IPS-18c (cell line): ENCODE data around the gene RGMB.

ENCODE experiments used
- H3K4me3 ChIP-seq: 2 replicates; pipeline ENCODE4 v1.7.0; 2013; ENCODE audit warnings: low read depth, mild to moderate bottlenecking, low read length, moderate library complexity; ENCODE audit not compliant: insufficient read depth
- H3K9me3 ChIP-seq: one replicate; pipeline ENCODE4 v1.6.1; 2013; ENCODE audit warnings: mild to moderate bottlenecking, low read length, moderate library complexity; ENCODE audit not compliant: control insufficient read depth, insufficient read depth

Gene RGMB

DNA sequence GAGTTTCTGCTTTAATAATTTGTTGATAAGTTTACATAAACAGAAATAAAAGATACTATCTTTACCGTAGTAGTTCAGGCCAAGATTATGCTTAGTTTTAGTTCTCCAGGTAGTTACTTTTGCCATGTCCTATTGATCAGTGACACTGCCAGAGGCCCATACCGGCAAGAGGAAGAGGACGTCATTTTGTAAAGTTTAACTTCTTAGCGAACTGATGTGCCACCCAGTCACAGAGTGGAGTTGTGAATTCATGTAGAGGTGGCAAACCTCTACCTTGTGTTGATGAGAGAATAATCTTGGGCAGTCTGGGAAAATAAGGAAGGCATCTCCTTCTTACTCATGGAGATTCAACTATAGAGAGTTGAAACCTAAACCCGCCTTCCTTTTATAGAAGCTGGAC lies 21.8 kb downstream of the RGMB start:
- H3K4me3 ChIP-seq, result no peak overlapping the region
- H3K9me3 ChIP-seq, result no peaks in the 10 kb centered on the region

DNA sequence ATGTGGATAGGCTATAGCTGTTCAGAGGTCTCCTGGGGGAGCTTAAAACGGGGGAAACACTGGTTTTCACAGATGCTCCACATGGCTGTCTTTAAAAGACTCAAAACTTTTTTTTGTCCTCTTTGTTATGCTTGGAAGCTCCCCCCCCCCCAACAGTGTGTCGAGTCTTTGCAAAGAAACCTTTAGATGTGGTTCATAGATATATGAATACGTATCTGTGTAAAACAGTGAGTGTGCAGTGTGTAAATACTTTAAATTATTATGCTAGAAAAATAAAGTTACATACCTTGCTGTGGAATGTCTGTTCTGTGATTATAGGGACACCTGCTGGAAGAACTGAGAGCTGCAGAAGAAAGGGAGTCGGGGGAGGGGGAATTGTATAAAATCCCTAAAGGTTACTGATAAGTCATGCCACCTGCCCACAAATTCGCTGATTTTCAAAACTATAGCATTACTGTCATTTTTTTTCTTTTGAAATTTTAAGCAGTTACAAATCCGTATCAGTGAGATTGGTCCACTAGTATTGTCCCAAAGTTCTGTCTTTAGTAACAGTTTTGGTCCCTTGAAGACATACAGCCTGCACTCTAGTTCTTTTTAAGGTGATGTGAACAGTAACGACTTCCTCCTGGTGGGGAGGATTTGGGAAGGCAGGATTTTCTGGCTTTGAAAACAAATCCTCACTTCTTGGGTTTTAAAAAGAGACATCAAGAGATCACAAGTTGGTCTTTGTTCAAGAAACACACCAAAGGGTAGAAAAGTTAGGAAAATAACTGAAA lies 22.9 kb downstream of the RGMB start:
- Histone ChIP-seq H3K9me3 (no peaks in the 10 kb centered on the region), H3K4me3 (no peak overlapping the region)

DNA sequence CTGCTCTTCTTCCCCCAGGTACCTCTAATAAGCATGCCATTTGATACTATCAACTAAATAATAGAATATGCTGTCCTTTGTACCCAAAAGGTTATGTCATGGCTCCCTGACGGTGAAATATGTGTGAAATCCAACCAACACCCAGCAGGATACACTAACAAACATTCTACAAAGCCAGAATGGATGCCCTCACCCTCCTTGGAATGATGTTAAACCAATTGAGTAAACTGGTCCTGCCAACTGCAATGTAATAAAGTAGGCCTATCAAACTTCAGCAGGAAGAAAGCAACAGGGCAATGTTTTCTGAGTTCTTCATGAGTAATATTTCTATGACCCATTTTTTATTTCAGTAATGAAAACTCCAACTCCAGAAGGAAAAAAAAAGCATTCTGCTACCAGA lies 24.9 kb downstream of the RGMB start:
- Histone ChIP-seq H3K9me3 (no peaks in the 10 kb centered on the region), H3K4me3 (no peak overlapping the region)

DNA sequence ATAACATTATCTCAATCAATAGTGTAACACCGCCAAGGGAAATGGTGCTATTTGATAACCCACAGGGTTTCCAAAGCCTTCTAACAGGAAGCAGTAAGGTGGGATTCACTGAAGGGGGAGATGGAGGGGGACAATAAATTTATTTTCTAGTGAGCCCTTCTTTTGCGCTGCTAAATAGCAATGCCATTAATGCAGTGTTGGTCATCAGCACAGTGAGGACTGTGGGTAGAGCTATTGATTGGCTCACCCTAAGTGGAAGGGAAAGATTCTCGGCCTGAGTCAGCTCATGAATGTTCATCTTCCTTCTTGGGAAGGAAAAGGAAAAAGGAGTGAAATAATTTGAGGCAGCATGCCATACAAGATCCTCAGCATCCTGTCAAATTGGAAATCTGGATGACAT lies 25.4 kb downstream of the RGMB start:
- no peak overlapping the region for H3K4me3 ChIP-seq

DNA sequence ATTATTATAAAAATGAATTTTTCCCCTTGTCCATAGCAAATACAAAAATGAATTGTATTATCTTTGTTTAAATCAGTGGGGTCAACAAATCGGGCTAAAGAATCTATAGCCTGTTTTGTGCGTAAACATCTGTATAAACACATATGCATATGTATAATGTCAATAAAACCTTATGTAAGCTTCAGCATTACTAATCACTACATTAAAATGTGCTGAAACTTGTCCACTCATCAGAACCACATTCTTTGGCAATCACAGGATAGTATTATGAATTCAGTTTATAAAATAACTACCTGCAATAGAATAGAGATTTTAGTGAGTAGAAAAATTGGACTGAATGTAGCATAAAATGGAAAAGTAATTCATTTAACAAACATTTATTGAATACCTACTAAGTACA lies 30.6 kb downstream of the RGMB start:
- H3K4me3 ChIP-seq, result no peak overlapping the region
- no peaks in the 10 kb centered on the region for H3K9me3 ChIP-seq

More for the DNA sequence above, 25.4 kb downstream of the RGMB start:
- H3K9me3 ChIP-seq, result no peaks in the 10 kb centered on the region

DNA sequence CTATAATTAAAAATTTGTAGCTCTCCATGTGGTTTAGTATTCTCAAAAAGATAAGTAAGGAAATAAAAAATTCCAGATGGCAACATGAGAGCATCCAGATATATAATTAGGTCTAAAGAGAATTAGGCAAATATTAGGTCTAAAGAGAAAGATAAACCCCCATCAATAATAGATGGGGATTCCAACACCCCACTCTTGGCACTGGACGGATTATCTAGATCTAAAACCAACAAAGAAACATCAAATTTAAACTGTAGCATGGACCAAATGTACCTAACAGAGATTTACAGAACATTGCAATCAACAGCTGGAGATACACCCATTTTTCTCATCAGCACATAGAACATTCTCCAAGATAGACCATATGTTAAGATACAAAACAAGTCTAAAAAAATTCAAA lies 31.6 kb downstream of the RGMB start:
- Histone ChIP-seq H3K4me3 (no peak overlapping the region), H3K9me3 (no peaks in the 10 kb centered on the region)

DNA sequence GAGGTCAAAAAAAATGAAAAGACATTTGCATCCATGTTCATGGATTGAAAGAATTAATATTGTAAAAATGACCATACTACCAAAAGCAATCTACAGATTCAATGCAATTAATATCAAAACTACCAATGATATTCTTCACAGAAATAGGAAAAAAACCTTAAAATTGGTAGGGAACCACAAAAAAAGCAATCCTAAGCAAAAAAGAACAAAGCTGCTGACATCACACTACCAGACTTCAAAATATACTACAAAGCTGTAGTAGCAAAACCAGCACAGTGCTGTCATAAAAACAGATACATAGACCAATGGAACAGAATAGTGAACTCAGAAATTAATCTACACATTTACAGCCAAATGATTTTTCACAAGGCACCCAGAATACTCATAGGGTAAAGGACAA lies 34.3 kb downstream of the RGMB start:
- H3K4me3 ChIP-seq, result no peak overlapping the region
- H3K9me3 ChIP-seq, result no peaks in the 10 kb centered on the region

DNA sequence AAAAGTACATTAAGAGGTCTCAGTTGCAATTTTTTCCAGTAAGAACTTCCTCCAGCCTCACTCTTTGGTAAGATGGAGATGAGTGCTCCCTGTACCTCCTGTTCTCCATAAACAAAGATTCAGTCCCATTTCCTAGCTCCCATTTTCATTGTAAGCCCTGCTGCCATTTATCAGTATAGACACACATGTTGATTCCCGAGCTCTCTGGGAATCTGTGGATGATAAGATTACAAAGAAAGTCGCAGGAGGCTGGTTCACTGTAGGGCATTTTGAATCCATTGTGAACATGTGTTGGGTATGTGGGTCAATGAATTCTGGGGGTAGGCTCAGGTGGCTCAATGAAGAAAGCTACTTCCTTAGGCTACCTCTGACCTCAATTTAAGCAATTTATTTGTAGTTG lies 36.7 kb downstream of the RGMB start:
- no peak overlapping the region for H3K4me3 ChIP-seq
- H3K9me3 ChIP-seq, result no peaks in the 10 kb centered on the region

DNA sequence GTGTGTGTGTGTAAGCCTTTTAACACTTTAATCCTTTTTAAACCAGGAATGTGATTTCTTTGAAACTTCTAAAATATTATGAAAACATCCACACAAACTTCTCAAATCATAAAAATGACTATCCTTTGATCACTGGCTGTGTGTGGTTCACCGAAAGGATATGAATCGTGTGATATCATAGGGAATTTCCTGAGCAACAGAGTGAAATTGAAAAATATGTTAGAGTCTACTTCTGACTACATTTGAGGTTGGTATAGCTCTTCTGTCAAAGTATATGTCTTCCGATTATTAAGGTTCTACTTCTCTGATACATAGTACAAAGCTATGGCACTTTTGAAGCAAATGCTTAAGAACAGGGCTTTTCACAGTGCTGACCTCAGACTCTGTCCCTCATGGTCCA lies 40.3 kb downstream of the RGMB start:
- H3K4me3 ChIP-seq, result no peak overlapping the region
- H3K9me3 ChIP-seq, result no peaks in the 10 kb centered on the region

DNA sequence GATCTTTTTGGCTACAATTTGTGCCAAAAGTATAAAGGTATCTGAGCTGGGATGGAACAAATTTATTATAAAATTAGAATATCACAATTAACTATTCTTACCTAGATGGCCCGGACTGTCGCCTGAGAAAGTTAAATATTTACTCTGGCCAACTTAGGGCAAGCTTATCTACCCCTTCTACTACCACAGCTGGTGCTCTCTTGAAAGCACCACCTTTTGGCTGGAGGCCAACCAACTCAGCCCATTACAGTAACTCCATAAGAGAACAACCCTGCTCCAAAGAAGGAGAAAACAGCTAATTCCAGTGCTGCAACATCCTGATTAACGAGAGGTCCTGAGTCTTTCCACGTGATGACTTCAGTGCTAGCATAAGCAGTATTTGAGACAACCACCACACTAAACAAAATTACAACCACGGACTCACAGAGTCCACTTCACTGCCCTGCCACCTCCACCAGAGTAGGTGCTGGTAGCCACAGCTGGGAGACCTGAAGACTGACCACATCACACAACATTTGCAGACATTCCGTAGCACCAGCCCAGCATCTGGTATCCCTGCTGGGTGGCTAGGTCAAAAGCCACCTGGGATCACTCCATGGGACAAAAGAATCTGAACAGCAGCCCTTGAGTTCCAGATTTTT lies 43.2 kb downstream of the RGMB start:
- H3K9me3 ChIP-seq, result peaks cover 2% of the 10 kb centered on the region
- no peak overlapping the region for H3K4me3 ChIP-seq

DNA sequence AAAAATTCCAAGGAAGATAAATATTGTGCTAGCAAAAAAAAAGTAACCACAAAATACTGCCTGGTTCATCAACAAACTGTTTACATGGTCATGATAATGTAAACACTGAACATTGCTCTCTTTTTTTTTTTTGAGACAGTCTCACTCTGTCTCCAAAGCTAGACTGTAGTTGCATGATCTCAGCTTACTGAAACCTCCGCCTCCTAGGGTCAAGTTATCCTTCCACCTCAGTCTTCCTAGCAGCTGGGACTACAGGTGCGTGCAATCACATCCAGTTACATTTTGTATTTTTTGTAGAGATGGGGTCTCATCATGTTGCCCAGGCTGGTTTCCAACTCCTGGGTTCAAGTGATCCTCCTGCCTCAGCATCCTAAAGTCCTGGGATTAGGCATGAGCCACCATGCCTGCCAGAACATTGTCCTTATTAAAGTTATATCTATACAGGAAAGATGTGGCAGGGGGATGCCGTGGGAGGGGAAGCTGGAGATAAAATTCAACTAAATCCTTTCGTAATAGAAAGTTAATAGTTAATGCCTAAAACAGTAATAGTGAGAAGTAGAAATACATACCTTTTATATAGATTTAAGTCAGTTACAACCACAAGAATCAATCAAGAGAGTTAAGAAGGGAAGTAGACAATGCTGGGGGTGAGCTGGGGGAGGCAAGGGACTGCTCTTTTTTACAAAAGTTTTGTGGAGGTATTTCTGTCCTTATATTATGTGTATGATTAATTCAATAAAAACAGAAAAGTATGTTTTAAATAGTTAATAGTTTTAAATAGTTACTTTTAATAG lies 52.3 kb downstream of the RGMB start:
- Histone ChIP-seq H3K4me3 (no peak overlapping the region), H3K9me3 (peaks cover 2% of the 10 kb centered on the region)

DNA sequence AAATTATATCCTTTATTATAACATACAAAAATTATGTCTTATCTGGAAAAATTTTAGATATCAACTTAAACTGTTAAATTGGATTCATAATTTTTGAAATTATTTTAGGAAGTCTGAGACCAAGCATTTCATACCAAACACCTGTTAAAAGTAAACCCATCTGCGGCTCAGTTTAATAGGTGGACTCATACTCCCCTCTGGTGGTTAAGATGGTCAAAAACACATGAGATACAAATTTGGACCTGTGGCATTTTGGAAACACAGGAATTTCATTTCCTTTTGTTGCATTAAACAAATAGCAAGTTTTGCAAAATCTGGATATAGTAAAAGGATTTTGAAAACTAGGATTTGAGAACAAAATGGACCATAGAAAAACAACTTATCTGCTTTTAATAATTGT lies 53.7 kb downstream of the RGMB start:
- Histone ChIP-seq H3K9me3 (no peaks in the 10 kb centered on the region), H3K4me3 (no peak overlapping the region)

DNA sequence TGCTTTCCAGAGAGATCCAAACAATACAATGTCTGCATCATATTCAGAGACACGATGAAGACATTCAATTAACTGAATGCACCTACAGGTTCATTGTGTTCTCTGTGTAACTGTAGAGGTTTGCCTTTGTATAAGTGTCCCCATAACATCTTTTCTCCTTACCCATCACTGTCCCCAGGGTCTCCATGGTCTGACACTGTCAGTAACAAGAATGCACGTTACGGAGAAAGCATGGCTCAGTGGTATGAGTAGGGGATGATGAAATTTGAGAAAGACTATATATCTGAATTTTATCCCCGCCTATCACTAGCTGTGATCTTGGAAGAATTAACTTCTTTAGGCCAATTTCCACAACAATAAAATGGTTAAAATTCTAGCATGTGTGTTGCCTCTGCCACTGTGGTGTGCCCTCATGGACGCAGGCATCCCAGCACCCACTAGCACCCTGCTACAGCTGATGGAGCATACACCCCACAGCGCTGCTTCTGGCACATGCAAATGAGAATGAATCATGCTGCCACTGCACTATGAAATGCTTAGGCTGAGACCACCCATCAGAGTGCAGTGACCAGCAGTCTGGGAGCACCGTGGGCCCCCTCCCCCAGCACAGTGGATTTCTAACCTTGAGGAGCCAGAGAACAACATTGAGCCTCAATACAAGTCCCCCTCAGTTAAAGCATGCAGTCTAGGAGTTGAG lies 54.3 kb downstream of the RGMB start:
- no peak overlapping the region for H3K4me3 ChIP-seq
- no peaks in the 10 kb centered on the region for H3K9me3 ChIP-seq

DNA sequence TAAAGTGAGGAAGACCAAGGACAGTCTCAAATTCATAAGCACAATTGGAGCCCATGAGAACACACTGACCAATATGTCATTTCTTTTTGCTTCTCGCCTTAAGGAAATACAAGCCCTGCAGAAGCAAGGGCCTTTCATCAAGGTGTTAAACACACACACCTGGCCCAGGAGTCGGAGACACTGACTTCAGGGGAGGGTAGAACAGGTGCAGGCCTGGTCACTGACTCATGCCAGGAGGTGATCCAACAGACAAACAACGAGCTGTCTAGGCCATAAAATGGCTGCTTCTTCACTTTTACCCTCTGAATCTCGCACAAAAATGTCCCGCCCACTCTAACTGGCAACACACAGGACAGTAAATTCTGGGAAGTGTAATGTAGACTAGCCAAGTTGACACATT lies 62.7 kb downstream of the RGMB start:
- no peak overlapping the region for H3K4me3 ChIP-seq

DNA sequence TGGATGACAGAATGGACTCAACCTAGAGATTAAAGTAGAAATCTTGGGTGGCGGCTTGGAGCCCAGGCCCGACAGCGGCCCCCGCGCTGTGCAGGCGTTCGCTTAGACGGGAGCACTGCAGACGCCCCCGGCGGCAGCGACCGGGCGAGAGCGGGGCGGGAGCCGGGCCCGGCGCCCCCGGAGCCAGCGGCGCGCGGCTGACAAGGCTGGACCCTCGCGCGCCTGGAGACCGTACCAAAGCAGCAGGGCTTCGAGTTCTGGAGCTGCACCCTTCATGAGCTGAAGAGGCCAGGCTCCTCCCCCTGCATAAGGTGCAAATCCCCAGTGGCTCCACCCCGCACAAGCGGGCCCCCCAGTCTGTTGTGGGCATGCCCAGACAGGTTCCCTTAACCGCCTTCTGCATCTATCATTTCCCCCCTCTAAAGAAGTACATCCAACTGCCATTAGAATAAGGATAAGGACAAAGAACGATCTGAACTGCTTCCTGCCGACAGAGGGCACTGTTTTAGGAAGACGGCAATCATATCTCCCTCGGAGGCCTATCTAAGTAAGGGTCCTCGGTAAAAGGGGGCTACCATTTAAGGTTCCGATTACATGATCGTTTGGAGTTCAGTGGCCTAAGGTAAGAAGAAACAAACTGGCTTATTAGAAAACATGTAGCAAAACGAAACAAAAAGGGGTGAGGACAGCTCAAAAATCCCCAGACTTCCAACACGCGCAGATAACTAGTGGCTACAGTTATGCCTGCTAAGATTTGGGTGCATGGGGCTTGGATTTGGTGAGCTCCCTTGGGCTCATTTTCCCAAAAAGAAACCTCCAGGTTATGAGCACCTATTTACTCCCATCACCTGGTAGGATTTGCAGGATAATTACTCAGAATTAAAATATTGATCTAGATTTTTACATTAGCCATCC lies 66.3 kb downstream of the RGMB start:
- Histone ChIP-seq H3K9me3 (peaks cover 7% of the 10 kb centered on the region), H3K4me3 (no peak overlapping the region)

More for the DNA sequence above, 62.7 kb downstream of the RGMB start:
- no peaks in the 10 kb centered on the region for H3K9me3 ChIP-seq

DNA sequence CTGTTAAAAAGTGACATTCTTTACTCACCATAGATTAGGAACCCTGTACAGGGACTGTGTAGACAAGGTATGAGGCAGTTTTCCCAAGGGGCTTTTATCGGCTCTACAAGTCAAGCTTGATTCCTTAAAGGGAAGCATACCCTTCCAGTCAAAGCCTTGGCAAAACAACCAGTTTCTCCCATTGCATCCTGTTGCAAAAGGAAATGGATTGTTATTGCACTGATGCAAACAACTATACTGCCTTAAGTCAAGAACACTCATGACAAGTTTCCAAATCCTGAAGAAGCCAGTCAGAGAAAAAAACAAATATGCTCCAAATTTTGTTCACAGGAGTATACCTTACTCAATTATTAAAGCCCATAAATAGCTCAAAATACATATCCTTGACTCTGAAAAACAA lies 67.5 kb downstream of the RGMB start:
- H3K4me3 ChIP-seq, result no peak overlapping the region
- peaks cover 7% of the 10 kb centered on the region for H3K9me3 ChIP-seq

DNA sequence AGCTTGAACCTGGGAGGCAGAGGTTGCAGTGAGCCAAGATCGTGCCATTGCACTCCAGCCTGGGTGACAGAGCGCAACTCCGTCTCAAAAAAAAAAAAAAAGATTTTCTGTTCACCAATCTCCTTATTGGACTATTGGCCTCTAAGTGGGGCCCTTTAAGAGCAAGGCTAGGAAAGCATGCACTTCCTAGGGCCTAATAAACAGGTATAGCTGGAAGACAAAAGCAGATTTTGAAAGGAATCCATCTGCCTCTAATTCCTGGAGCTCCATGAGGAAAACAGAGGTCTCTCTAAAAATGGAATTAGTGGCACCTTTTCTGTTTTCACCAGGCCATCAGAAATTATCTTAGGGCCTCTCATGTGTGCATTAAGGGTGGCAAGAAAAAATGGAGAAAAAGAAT lies 70.0 kb downstream of the RGMB start:
- Histone ChIP-seq H3K4me3 (no peak overlapping the region), H3K9me3 (peaks cover 7% of the 10 kb centered on the region)
